ENCODE measurements around the gene UVSSA. TPM values are rescaled to one million over a fixed set of nuclear protein-coding genes. Genes with fewer than 3 reads are reported as not detected.
A peak's percentile ranks its signal among the peaks of the same experiment; 100 is the strongest.

Gene UVSSA
- total and polyA plus RNA-seq, 7 donors, result 1.8 to 18.7 (median 8.7) TPM

- intact Hi-C loops (cut with DNase I), result no loop called here
- Histone ChIP-seq H3K9me3 (no peaks in the 10 kb centered on the region), H3K36me3 (peaks cover 0 to 6% (median 1%) of the 10 kb centered on the region in 4 donors), H3K27ac (no peak overlapping the region), H3K4me3 (no peak overlapping the region), H3K27me3 (peaks cover 33 to 41% (median 36%) of the 10 kb centered on the region in 3 donors), H3K4me1 (peaks cover 0 to 18% (median 16%) of the 10 kb centered on the region in 4 donors)
- 88 to 90% methylated on average over 22 of the region's 22 CpGs for WGBS, 2 donors
- TF ChIP-seq CTCF (IDR thresholded peaks at IDR 0.05), result no peak
- TF ChIP-seq POLR2A (IDR thresholded peaks at IDR 0.05), result no peak
- peak; percentile 48 for DNase-seq
Observed at GRCh38 chr4:1398681-1399507, 51.9 kb downstream of the UVSSA start.

- Histone ChIP-seq H3K4me1 (peaks cover 0 to 26% (median 21%) of the 10 kb centered on the region in 4 donors), H3K36me3 (no peaks in the 10 kb centered on the region), H3K27ac (no peak overlapping the region), H3K27me3 (peaks cover 41 to 49% (median 44%) of the 10 kb centered on the region in 3 donors), H3K4me3 (no peak overlapping the region), H3K9me3 (no peaks in the 10 kb centered on the region)
- intact Hi-C loops (cut with DNase I), result no loop called here
- 88% methylated on average over 15 of the region's 15 CpGs for WGBS, 2 donors
- peak; percentile 37 for DNase-seq
- TF ChIP-seq CTCF (IDR thresholded peaks at IDR 0.05), result no peak
- TF ChIP-seq POLR2AphosphoS5 (IDR thresholded peaks at IDR 0.05), result no peak
- TF ChIP-seq POLR2A (IDR thresholded peaks at IDR 0.05), result no peak
- no peak for TF ChIP-seq EP300 (IDR thresholded peaks at IDR 0.05)
Observed at GRCh38 chr4:1399508-1400190, 52.6 kb downstream of the UVSSA start.

- Histone ChIP-seq H3K4me1 (peaks cover 0 to 32% (median 24%) of the 10 kb centered on the region in 4 donors), H3K9me3 (no peaks in the 10 kb centered on the region), H3K27ac (no peak overlapping the region), H3K36me3 (no peaks in the 10 kb centered on the region), H3K27me3 (peaks cover 47 to 55% (median 50%) of the 10 kb centered on the region in 3 donors), H3K4me3 (no peak overlapping the region)
- WGBS, 2 donors, result 88 to 90% methylated on average over 11 of the region's 11 CpGs
- TF ChIP-seq POLR2A (IDR thresholded peaks at IDR 0.05) (no peak), EP300 (IDR thresholded peaks at IDR 0.05) (no peak), POLR2AphosphoS5 (IDR thresholded peaks at IDR 0.05) (no peak), CTCF (IDR thresholded peaks at IDR 0.05) (no peak)
- intact Hi-C loops (cut with DNase I), result no loop called here
- no peak for DNase-seq
Observed at GRCh38 chr4:1400191-1400805, 53.3 kb downstream of the UVSSA start.

- no peak for TF ChIP-seq POLR2AphosphoS5 (IDR thresholded peaks at IDR 0.05)
- no peak for TF ChIP-seq EP300 (IDR thresholded peaks at IDR 0.05)
- TF ChIP-seq POLR2A (IDR thresholded peaks at IDR 0.05), result no peak
- no peak for TF ChIP-seq CTCF (IDR thresholded peaks at IDR 0.05)
- DNase-seq, result peak; percentile 52
- intact Hi-C loops (cut with DNase I), result no loop called here
- Histone ChIP-seq H3K27ac (no peak overlapping the region), H3K4me3 (no peak overlapping the region), H3K9me3 (no peaks in the 10 kb centered on the region), H3K27me3 (peaks cover 54 to 62% (median 57%) of the 10 kb centered on the region in 3 donors), H3K4me1 (peaks cover 0 to 39% (median 30%) of the 10 kb centered on the region in 4 donors), H3K36me3 (no peaks in the 10 kb centered on the region)
- 50 to 51% methylated on average over 14 of the region's 14 CpGs for WGBS, 2 donors
Observed at GRCh38 chr4:1400831-1401408, 53.9 kb downstream of the UVSSA start.

All from sigmoid colon (tissue), 7 donors.